ENCODE measurements around the gene CCDC30.

The CCDC30 gene

GRCh38 chr1:42456010-42456753, 6.9 kb upstream of the CCDC30 start, which contains the start of the genes PPCS and ZMYND12:
Gene PPCS, plus strand, starts transcription at chr1:42456543. Its CDS starts 23 bp downstream, at chr1:42456566.
Gene ZMYND12, minus strand, starts transcription at chr1:42456022. Its CDS starts 25 bp downstream, at chr1:42455997.
- TF ChIP-seq YY1 (IDR thresholded peaks at IDR 0.05; ENCODE audit: low read depth) (peak; percentile 84), RAD21 (IDR thresholded peaks at IDR 0.05; ENCODE audit: low read depth) (no peak), EGR1 (IDR thresholded peaks at IDR 0.05) (peak; percentile 91), NFIC (IDR thresholded peaks at IDR 0.05) (no peak), TEAD4 (IDR thresholded peaks at IDR 0.05) (no peak; the same call in 1 of the 2 replicates), CREB1 (IDR thresholded peaks at IDR 0.05; ENCODE audit: low read depth) (no peak), TCF12 (IDR thresholded peaks at IDR 0.05; ENCODE audit: low read depth) (peak; percentile 60; the same call in 1 of the 2 replicates), MAX (IDR thresholded peaks at IDR 0.05) (peak; percentile 68), EP300 (IDR thresholded peaks at IDR 0.05; ENCODE audit: borderline replicate concordance) (no peak), FOXM1 (IDR thresholded peaks at IDR 0.05; ENCODE audit: borderline replicate concordance, low read depth) (no peak), CEBPB (IDR thresholded peaks at IDR 0.05) (no peak), TAF1 (IDR thresholded peaks at IDR 0.05; ENCODE audit: low read depth) (peak; percentile 92), REST (IDR thresholded peaks at IDR 0.05; ENCODE audit: low read depth) (no peak), ZBTB7A (IDR thresholded peaks at IDR 0.05; ENCODE audit: low read depth) (peak; percentile 27; the same call in 1 of the 2 replicates)
- TF ChIP-seq, protein P1, sequence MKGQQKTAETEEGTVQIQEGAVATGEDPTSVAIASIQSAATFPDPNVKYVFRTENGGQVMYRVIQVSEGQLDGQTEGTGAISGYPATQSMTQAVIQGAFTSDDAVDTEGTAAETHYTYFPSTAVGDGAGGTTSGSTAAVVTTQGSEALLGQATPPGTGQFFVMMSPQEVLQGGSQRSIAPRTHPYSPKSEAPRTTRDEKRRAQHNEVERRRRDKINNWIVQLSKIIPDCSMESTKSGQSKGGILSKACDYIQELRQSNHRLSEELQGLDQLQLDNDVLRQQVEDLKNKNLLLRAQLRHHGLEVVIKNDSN (IDR thresholded peaks at IDR 0.05): peak; percentile 97

DNA sequence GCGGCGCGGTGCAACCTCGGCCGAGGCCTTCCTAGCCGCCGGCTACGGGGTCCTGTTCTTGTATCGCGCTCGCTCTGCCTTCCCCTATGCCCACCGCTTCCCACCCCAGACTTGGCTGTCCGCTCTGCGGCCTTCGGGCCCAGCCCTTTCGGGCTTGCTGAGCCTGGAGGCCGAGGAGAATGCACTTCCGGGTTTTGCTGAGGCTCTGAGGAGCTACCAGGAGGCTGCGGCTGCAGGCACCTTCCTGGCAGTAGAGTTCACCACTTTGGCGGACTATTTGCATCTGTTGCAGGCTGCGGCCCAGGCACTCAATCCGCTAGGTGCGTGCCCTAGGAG, 6.4 kb upstream of the CCDC30 start:
- TF ChIP-seq MAX (IDR thresholded peaks at IDR 0.05) (no peak), EP300 (IDR thresholded peaks at IDR 0.05; ENCODE audit: borderline replicate concordance) (no peak), TAF1 (IDR thresholded peaks at IDR 0.05; ENCODE audit: low read depth) (peak; percentile 23; the same call in 1 of the 2 replicates), EGR1 (IDR thresholded peaks at IDR 0.05) (no peak), TEAD4 (IDR thresholded peaks at IDR 0.05) (no peak), TCF12 (IDR thresholded peaks at IDR 0.05; ENCODE audit: low read depth) (0 out of 2 replicates have a peak, but pooled peaks have one; percentile 3), ZBTB7A (IDR thresholded peaks at IDR 0.05; ENCODE audit: low read depth) (no peak), YY1 (IDR thresholded peaks at IDR 0.05; ENCODE audit: low read depth) (no peak), FOXM1 (IDR thresholded peaks at IDR 0.05; ENCODE audit: borderline replicate concordance, low read depth) (no peak), CEBPB (IDR thresholded peaks at IDR 0.05) (no peak)
- TF ChIP-seq, protein P1 (IDR thresholded peaks at IDR 0.05): no peak

- TF ChIP-seq MAX (IDR thresholded peaks at IDR 0.05) (no peak), TAF1 (IDR thresholded peaks at IDR 0.05; ENCODE audit: low read depth) (no peak)
These were observed 1.9 kb upstream of the CCDC30 start for GRCh38 chr1:42461196-42461595.

DNA sequence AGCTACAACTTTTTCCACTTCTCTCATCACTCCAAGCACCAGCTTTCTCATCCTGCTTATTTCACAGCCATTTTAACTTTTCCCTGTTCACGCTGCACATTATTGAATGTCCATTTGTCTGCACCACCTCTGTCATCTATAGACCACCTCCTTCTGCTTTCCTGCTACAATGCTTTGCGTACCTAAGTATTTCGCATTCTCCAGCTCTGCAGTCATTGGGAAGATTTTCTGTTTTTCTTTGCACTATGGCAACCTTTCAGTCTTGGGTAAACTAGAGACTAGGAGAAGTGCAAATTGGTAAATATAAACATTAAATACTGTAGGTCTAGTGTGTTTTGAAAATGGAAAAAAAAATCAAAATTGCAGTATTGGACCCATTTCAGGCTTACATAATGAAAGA, 835 bp downstream of the CCDC30 start:
- no peak for TF ChIP-seq REST (IDR thresholded peaks at IDR 0.05; ENCODE audit: low read depth)
- TF ChIP-seq RAD21 (IDR thresholded peaks at IDR 0.05; ENCODE audit: low read depth): no peak
- no peak for TF ChIP-seq ZBTB7A (IDR thresholded peaks at IDR 0.05; ENCODE audit: low read depth)
- TF ChIP-seq EGR1 (IDR thresholded peaks at IDR 0.05): no peak

DNA sequence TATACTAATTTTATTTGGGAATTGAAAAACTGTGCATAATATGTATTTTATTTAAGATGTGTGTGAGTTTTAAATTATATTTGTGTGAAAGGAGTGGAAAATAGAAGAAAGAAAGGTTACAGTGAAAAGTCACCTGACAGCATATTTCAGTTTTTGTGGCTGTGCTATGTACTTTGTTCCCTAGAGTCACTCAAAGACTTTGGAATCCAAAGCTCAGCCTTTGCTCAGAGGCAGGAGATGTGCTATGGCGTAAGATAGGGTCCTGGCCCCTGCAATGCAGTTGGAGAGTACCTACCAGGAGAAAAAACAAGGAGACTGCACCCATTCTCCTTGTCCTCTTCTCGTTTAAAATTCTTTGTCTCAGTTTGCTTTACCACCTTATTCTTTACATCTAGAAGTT, 2.9 kb downstream of the CCDC30 start:
- TF ChIP-seq EP300 (IDR thresholded peaks at IDR 0.05; ENCODE audit: borderline replicate concordance): no peak
- TF ChIP-seq RAD21 (IDR thresholded peaks at IDR 0.05; ENCODE audit: low read depth): no peak
- TF ChIP-seq CREB1 (IDR thresholded peaks at IDR 0.05; ENCODE audit: low read depth): no peak
- no peak for TF ChIP-seq NFIC (IDR thresholded peaks at IDR 0.05)
- no peak for TF ChIP-seq FOXM1 (IDR thresholded peaks at IDR 0.05; ENCODE audit: borderline replicate concordance, low read depth)
- no peak for TF ChIP-seq TCF12 (IDR thresholded peaks at IDR 0.05; ENCODE audit: low read depth)

DNA sequence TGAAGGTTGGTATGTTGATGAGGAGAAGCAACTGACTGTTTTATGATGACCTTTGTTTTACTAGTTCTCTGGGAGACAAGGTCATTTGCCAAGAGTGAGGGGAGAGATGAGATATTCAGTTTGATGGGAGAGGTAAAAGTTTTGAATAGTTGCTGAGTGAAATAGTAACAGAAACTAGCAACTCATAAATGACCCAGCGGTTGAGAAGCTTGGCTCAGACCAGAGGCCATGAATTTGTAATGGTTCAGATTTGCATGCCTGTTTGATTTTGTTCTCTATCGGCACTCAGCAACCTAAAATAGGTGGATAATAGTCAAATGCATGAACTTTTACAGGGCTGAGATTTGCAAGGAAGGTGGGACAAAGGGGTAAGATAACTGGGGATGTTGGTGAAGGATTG, 6.6 kb downstream of the CCDC30 start:
- TF ChIP-seq REST (IDR thresholded peaks at IDR 0.05; ENCODE audit: low read depth): no peak
- TF ChIP-seq RAD21 (IDR thresholded peaks at IDR 0.05; ENCODE audit: low read depth): no peak
- TF ChIP-seq TEAD4 (IDR thresholded peaks at IDR 0.05): no peak
- no peak for TF ChIP-seq EGR1 (IDR thresholded peaks at IDR 0.05)
- TF ChIP-seq CREB1 (IDR thresholded peaks at IDR 0.05; ENCODE audit: low read depth): no peak
- TF ChIP-seq TCF12 (IDR thresholded peaks at IDR 0.05; ENCODE audit: low read depth): no peak
- TF ChIP-seq TAF1 (IDR thresholded peaks at IDR 0.05; ENCODE audit: low read depth): no peak
- no peak for TF ChIP-seq YY1 (IDR thresholded peaks at IDR 0.05; ENCODE audit: low read depth)
- TF ChIP-seq FOXM1 (IDR thresholded peaks at IDR 0.05; ENCODE audit: borderline replicate concordance, low read depth): no peak
- no peak for TF ChIP-seq ZBTB7A (IDR thresholded peaks at IDR 0.05; ENCODE audit: low read depth)
- no peak for TF ChIP-seq EP300 (IDR thresholded peaks at IDR 0.05; ENCODE audit: borderline replicate concordance)
- TF ChIP-seq NFIC (IDR thresholded peaks at IDR 0.05): no peak
- no peak for TF ChIP-seq MAX (IDR thresholded peaks at IDR 0.05)
- TF ChIP-seq CEBPB (IDR thresholded peaks at IDR 0.05): no peak
- TF ChIP-seq, protein P1 (IDR thresholded peaks at IDR 0.05): no peak

Data from Ishikawa (cell line).